CD14-positive monocyte (primary cell): ENCODE data around the gene PRR13. TPM values are rescaled to one million over a fixed set of nuclear protein-coding genes. Genes with fewer than 3 reads are reported as not detected.

Experiments
- DNase-seq, 3 donors: peaks; one replicate each; pipeline ENCODE4 v3.0.0-alpha.2; 2011 to 2022
- H2AFZ ChIP-seq: 2 replicates; pipeline ENCODE4 v1.6.0; 2012; ENCODE audit warnings: mild to moderate bottlenecking, low read depth, low read length, inconsistent platforms; ENCODE audit not compliant: insufficient read depth, poor library complexity, severe bottlenecking
- H3K27ac ChIP-seq, 2 donors: 1 replicate in 1 of 2; 2 replicates in 1 of 2; pipeline ENCODE4 v1.5.1; 2012 to 2013; ENCODE audit warnings: low read length in 2 of 2, control low read depth in 1 of 2, inconsistent platforms in 1 of 2, low read depth in 1 of 2, mild to moderate bottlenecking in 1 of 2
- H3K27me3 ChIP-seq, 2 donors: one replicate each; pipeline versions ENCODE4 v1.6.0 to v1.6.1; 2011 to 2013; ENCODE audit warnings: low read length in 2 of 2; ENCODE audit not compliant: control insufficient read depth in 2 of 2, insufficient read depth in 2 of 2
- H3K36me3 ChIP-seq, 2 donors: replicated peaks in 1 of 2; 1 replicate in 1 of 2; 2 replicates in 1 of 2; pipeline versions ENCODE4 v1.5.1 to v1.6.1; 2012 to 2013; ENCODE audit warnings: low read length in 2 of 2, control low read depth in 1 of 2, inconsistent platforms in 1 of 2, mild to moderate bottlenecking in 1 of 2; ENCODE audit not compliant: insufficient read depth in 2 of 2, control insufficient read depth in 1 of 2
- H3K4me1 ChIP-seq, 2 donors: 1 replicate in 1 of 2; 2 replicates in 1 of 2; pipeline versions ENCODE4 v1.5.1 to v1.6.1; 2012 to 2013; ENCODE audit warnings: low read length in 2 of 2, control low read depth in 1 of 2, inconsistent platforms in 1 of 2, mild to moderate bottlenecking in 1 of 2, moderate library complexity in 1 of 2; ENCODE audit not compliant: insufficient read depth in 2 of 2, control insufficient read depth in 1 of 2
- H3K4me2 ChIP-seq: replicated peaks from 2 replicates; pipeline ENCODE3; 2012; ENCODE audit warnings: low read length, moderate library complexity, mild to moderate bottlenecking; ENCODE audit not compliant: poor library complexity, severe bottlenecking; ENCODE audit errors: extremely low read depth
- H3K4me3 ChIP-seq, 3 experiments: fragments of 200-600 bp in 1 of 3; sonication (generic) in 1 of 3; replicated peaks in 1 of 3; 1 replicate in 2 of 3; 2 replicates in 1 of 3; pipeline ENCODE4 v1.5.1; 2011 to 2013; ENCODE audit warnings: low read length in 3 of 3, mild to moderate bottlenecking in 3 of 3, control low read depth in 2 of 3, low read depth in 2 of 3, inconsistent platforms in 1 of 3, moderate library complexity in 1 of 3
- H3K79me2 ChIP-seq: 2 replicates; pipeline ENCODE4 v1.6.0; 2012; ENCODE audit warnings: mild to moderate bottlenecking, control low read depth, inconsistent platforms, low read length, moderate library complexity; ENCODE audit not compliant: insufficient read depth
- H3K9ac ChIP-seq: 2 replicates; pipeline ENCODE4 v1.6.0; 2017; ENCODE audit warnings: low read length, mild to moderate bottlenecking; ENCODE audit not compliant: insufficient read depth, poor library complexity, severe bottlenecking
- H3K9me3 ChIP-seq, 2 donors: replicated peaks in 1 of 2; 1 replicate in 1 of 2; 2 replicates in 1 of 2; pipeline versions ENCODE4 v1.5.1 to v1.6.1; 2012 to 2013; ENCODE audit warnings: low read length in 2 of 2, control low read depth in 1 of 2; ENCODE audit not compliant: control insufficient read depth in 1 of 2, insufficient read depth in 1 of 2
- H4K20me1 ChIP-seq: 2 replicates; pipeline ENCODE4 v1.6.0; 2012; ENCODE audit warnings: mild to moderate bottlenecking, low read length, control low read depth, moderate library complexity; ENCODE audit not compliant: insufficient read depth
- H3K27ac Mint-ChIP-seq, 7 donors: one replicate each; pipeline ENCODE4 v1.8.0; 2020; ENCODE audit warnings: mild to moderate bottlenecking in 7 of 7, mixed read lengths in 7 of 7, moderate library complexity in 6 of 7, inconsistent platforms in 2 of 7
- H3K27me3 Mint-ChIP-seq, 3 donors: one replicate each; pipeline ENCODE4 v1.8.0; 2021 to 2022; ENCODE audit warnings: low read depth in 3 of 3, mild to moderate bottlenecking in 3 of 3, mixed read lengths in 3 of 3, moderate library complexity in 3 of 3, inconsistent platforms in 1 of 3
- H3K36me3 Mint-ChIP-seq, 2 donors: one replicate each; pipeline ENCODE4 v1.8.0; 2020; ENCODE audit warnings: mixed read lengths in 2 of 2, inconsistent platforms in 1 of 2, mild to moderate bottlenecking in 1 of 2
- H3K4me1 Mint-ChIP-seq: one replicate; pipeline ENCODE4 v1.8.0; 2020; ENCODE audit warnings: mild to moderate bottlenecking, mixed read lengths
- H3K4me3 Mint-ChIP-seq, 2 donors: one replicate each; pipeline ENCODE4 v1.8.0; 2020; ENCODE audit warnings: mild to moderate bottlenecking in 2 of 2, mixed read lengths in 2 of 2, moderate library complexity in 1 of 2
- H3K9me3 Mint-ChIP-seq, 7 donors: one replicate each; pipeline ENCODE4 v1.8.0; 2020 to 2022; ENCODE audit warnings: mixed read lengths in 7 of 7, mild to moderate bottlenecking in 6 of 7, moderate library complexity in 6 of 7, inconsistent platforms in 2 of 7
- WGBS: methylation state at CpG from one replicate; pipeline ENCODE4 v1.1.5; 2013; ENCODE audit warnings: missing lambda C conversion rate; ENCODE audit not compliant: insufficient coverage; 5-methylcytosine and 5-hydroxymethylcytosine counted together
- intact Hi-C, 2 donors: fragments of 100-400 bp; cut with micrococcal nuclease; formaldehyde crosslinking; loops; one replicate each; pipeline versions ENCODE4 v1.15.0 to v1.15.1; 2023
- polyA plus RNA-seq, 3 donors: library from polyadenylated mRNA; depleted of rRNA in 1 of 3; unstranded in 2 of 3; stranded (reverse) in 1 of 3; fragments of 300-500 nt in 2 of 3; fragments of >200 nt in 1 of 3; fragmentation: Illumina TruSeq in 2 of 3; gene quantifications; 1 replicate in 2 of 3; 2 replicates in 1 of 3; pipeline ENCODE4 v1.2.3, GENCODE V29; 2012 to 2021
- TF ChIP-seq, protein P1 (sequence below): fragments of 200-600 bp; IDR thresholded peaks from one replicate; pipeline ENCODE4 v1.8.0; 2022; ENCODE audit warnings: antibody characterized with exemption, mild to moderate bottlenecking

Gene PRR13
- polyA plus RNA-seq, 3 donors = 172 to 670 (median 591) TPM

DNA sequence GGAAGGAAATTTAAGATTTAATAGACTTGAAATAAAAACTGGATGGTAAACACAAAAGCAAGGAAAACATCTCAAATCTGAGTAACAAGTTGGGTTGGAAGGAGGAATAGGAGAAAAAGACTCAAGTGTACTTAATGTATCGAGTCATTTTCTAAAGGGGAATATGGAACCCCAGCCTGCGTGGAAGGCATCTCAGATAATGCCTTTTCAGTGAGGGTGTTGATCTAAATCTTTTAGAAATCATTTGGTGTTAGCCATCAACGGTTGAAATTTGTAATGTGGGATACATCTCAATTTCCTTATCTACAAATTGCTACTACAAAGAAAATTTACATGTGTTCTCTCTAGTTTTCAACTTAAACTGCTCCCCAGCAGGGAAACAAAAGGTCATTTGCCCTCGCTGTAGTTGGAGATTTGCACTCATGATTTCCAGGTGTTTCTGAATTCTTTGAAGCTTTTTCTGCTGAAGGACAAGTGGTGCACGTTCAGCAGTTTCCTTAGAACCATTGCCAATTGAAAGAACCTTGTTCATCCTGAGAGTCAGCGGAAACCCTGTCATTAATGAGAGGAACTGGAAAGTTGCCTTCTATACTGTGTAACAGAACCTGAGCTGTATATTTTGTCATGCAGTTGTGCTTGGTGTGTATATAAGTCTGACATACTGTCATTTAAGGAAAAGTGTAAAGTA, 12.6 kb downstream of the PRR13 start:
- DNase-seq = no peak
- Histone ChIP-seq H3K4me3 (peak overlapping the region in 1 of 3 experiments; percentile 87), H3K9me3 (no peaks in the 10 kb centered on the region), H3K27me3 (no peaks in the 10 kb centered on the region), H4K20me1 (peaks cover 77% of the 10 kb centered on the region), H2AFZ (no peak overlapping the region), H3K4me2 (peak overlapping the region; percentile 88), H3K36me3 (peaks cover 52 to 58% of the 10 kb centered on the region in 2 donors), H3K27ac (peak overlapping the region in 1 of 2 donors; percentile 50), H3K79me2 (peaks cover 69% of the 10 kb centered on the region), H3K9ac (no peak overlapping the region), H3K4me1 (peaks cover 12 to 17% of the 10 kb centered on the region in 2 donors)
- TF ChIP-seq, protein P1, sequence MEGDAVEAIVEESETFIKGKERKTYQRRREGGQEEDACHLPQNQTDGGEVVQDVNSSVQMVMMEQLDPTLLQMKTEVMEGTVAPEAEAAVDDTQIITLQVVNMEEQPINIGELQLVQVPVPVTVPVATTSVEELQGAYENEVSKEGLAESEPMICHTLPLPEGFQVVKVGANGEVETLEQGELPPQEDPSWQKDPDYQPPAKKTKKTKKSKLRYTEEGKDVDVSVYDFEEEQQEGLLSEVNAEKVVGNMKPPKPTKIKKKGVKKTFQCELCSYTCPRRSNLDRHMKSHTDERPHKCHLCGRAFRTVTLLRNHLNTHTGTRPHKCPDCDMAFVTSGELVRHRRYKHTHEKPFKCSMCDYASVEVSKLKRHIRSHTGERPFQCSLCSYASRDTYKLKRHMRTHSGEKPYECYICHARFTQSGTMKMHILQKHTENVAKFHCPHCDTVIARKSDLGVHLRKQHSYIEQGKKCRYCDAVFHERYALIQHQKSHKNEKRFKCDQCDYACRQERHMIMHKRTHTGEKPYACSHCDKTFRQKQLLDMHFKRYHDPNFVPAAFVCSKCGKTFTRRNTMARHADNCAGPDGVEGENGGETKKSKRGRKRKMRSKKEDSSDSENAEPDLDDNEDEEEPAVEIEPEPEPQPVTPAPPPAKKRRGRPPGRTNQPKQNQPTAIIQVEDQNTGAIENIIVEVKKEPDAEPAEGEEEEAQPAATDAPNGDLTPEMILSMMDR = no peak
- no peak overlapping the region for H3K4me3 Mint-ChIP-seq
- H3K27me3 Mint-ChIP-seq = peaks cover 0 to 3% (median 0%) of the 10 kb centered on the region in 3 donors
- intact Hi-C loops = loop anchor here (5.0 kb wide), 4 partner anchors 48 to 223 kb away; partner anchors contain the start of genes ATP5MC2 (in 1 of the 2), MYG1 (in 1 of the 2), PFDN5 (in 1 of the 2) and TARBP2 (in 1 of the 2)
- peaks cover 45 to 50% of the 10 kb centered on the region in 2 donors for H3K36me3 Mint-ChIP-seq
- peaks cover 15% of the 10 kb centered on the region for H3K4me1 Mint-ChIP-seq
- WGBS = 89% methylated on average over 3 of the region's 6 CpGs
- H3K27ac Mint-ChIP-seq = no peak overlapping the region
- H3K9me3 Mint-ChIP-seq = no peaks in the 10 kb centered on the region

DNA sequence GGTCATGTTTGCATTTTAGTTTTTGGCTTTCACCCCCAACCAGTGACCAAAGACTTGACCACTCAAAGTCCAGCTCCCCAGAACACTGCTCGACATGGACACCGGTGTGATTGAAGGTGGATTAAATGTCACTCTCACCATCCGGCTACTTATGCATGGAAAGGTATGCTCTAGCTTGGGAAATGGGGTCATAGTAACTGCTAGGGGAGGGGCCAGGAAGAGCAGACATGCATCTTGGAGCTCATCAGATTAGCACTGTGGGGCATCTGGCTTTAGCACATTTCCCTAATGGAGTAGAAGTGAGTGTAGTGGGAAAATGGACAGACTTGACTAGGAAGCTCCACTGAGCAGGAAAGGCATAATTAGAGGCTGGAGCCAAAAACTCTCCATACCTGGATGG, 13.2 kb downstream of the PRR13 start:
- Histone ChIP-seq H3K9me3 (no peaks in the 10 kb centered on the region), H3K79me2 (peaks cover 75% of the 10 kb centered on the region), H3K4me1 (peaks cover 12 to 17% of the 10 kb centered on the region in 2 donors), H3K27me3 (no peaks in the 10 kb centered on the region), H3K4me2 (no peak overlapping the region), H3K4me3 (no peak overlapping the region), H3K9ac (no peak overlapping the region), H4K20me1 (peaks cover 83% of the 10 kb centered on the region), H3K27ac (peak overlapping the region in 1 of 2 donors; percentile 50), H3K36me3 (peaks cover 58 to 63% of the 10 kb centered on the region in 2 donors), H2AFZ (no peak overlapping the region)
- 100% methylated on average over 1 of the region's 3 CpGs for WGBS
- Mint-ChIP-seq H3K27me3 (peaks cover 0 to 3% (median 0%) of the 10 kb centered on the region in 3 donors), H3K9me3 (no peaks in the 10 kb centered on the region), H3K4me1 (peaks cover 15% of the 10 kb centered on the region), H3K36me3 (peaks cover 49 to 56% of the 10 kb centered on the region in 2 donors), H3K27ac (peak overlapping the region in 2 of 7 donors; percentile 31 to 37), H3K4me3 (no peak overlapping the region)
- intact Hi-C loops = loop anchor here (5.0 kb wide), 4 partner anchors 48 to 223 kb away; partner anchors contain the start of genes ATP5MC2 (in 1 of the 2), MYG1 (in 1 of the 2), PFDN5 (in 1 of the 2) and TARBP2 (in 1 of the 2)
- no peak for DNase-seq
- TF ChIP-seq, protein P1 = no peak
